ENCODE data around the gene TCTN2.
A peak's percentile ranks its signal among the peaks of the same experiment; 100 is the strongest.

The TCTN2 gene

DNA sequence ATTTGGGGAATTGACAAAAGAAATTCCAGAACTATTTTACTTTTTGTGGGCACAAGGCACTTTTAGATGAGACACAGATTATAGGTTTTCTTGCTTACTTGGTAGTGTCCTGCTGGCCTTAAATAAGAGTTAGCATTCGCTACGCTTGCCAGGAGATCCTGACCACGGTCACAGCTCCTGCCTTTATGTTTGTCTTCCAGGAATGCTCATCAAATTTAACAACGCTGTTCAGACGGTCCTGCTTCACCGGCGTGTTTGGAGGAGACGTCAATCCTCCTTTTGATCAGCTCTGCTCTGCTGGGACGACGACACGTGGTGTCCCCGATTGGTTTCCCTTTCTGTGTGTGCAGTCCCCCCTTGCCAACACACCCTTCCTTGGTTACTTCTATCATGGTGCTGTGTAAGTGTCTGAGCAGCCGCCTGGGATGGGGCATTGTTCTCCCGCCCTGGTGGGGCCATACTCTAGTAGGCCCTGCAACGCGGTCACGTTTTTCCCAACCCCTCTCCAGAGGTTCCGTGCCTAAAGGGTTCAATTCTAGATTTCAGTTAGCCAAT lies 15.8 kb downstream of the TCTN2 start:
- no peak for DNase-seq

DNA sequence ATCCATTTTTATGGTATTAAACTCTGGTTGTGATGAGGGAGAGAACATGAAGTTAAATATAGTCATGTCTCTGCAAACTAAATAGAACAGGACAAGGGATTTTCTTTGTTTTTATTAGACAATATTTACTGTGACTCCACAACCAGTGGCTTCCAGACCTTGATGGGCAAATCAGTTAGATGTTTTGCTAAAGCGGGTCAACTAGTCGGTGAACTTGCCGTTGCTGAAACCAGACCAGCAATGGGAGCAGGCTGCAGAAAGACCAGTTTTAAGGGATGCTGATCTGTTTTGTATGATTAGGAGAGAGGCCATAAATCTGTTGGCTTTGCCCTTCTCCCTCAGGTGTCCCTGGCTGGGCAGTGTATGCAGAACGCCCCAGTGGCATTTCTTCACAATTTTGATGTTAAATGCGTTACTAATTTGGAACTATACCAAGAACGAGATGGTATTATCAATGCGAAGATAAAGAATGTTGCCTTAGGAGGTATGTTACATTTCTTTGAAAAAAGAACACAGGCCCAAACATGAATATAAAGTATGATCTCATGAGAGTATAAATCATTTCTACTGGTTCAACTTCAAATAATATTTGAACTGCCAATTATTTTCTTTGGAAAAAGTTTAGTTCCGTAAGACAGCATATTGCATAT lies 19.4 kb downstream of the TCTN2 start:
- DNase-seq = no peak

DNA sequence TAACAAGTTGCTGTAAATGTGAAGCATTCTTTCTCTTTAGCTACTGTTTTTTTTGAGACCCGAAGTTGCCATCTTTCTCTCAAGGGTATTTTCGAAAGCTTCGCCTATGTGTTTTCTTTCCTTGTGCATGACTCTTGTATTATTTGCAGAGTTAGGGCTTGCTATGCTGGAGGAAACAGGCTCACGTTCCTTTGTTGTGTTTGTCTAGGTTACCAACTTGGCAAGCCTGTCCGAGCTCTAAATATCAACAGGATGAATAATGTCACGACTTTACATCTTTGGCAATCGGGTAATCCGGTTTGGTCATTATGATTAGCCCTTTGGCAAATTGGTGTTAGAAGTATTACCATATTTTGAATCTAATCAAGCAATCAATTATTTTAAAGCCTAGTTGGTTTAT lies 25.3 kb downstream of the TCTN2 start:
- DNase-seq = no peak

DNA sequence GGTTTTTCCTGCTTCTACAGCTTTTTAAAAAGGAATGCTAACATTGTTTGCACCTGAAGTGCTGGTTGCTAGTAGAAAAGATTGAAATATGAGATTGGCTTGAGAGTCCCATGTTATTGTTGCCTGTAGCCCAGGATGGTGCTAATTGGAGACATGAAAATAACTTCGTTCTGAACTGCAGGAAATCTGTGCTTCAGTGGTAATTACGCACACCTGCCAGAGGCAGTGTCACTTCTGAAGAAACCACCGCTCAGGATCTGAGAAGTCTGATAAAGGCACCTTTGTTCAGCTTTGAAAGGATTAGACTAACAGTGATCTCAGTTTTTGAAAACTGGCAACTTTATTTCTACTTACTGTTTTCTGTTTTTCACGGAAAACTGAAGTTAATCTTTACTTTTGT lies 25.7 kb downstream of the TCTN2 start:
- DNase-seq = no peak

- DNase-seq = no peak
These were observed 35.0 kb downstream of the TCTN2 start for GRCh38 chr12:123705935-123706334.

- DNase-seq = no peak
These were observed 36.6 kb downstream of the TCTN2 start for GRCh38 chr12:123707466-123707865.

GRCh38 chr12:123712780-123713319 lies 41.9 kb downstream of the TCTN2 start:
- DNase-seq = peak; percentile 8 to 18 (median 15)

- DNase-seq = peak in 3 of 4 experiments; percentile 4 to 17 (median 10)
These were observed 42.5 kb downstream of the TCTN2 start for GRCh38 chr12:123713398-123713797.

- peak in 3 of 4 experiments; percentile 6 to 19 (median 13) for DNase-seq
These were observed 43.1 kb downstream of the TCTN2 start for GRCh38 chr12:123713823-123714585.

- no peak for DNase-seq
These were observed 44.3 kb downstream of the TCTN2 start for GRCh38 chr12:123715195-123715594.

DNA sequence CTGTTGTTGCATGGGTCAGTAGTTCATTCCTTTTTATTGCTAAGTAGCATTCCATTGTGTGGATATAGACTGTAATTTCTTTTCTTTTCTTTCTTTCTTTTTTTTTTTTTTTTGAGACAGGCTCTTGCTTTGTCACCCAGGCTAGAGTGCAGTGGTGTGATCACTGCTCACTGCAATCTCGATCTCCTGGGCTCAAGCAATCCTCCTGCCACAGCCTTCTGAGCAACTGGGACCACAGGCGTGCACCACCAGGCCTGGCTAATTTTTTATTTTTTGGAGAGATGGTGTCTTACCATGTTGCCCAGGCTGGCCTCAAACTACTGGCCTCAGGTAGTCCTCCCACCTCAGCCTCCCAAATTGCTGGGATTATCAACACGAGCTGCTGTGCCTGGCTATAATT lies 46.4 kb downstream of the TCTN2 start:
- DNase-seq = no peak

GRCh38 chr12:123720141-123720814 lies 49.4 kb downstream of the TCTN2 start:
- no peak for DNase-seq

GRCh38 chr12:123721245-123721644 lies 50.3 kb downstream of the TCTN2 start:
- no peak for DNase-seq

- peak in 1 of 4 experiments; percentile 8 for DNase-seq
These were observed 52.1 kb downstream of the TCTN2 start for GRCh38 chr12:123723011-123723410.

- DNase-seq = no peak
These were observed 52.9 kb downstream of the TCTN2 start for GRCh38 chr12:123723765-123724164.

GRCh38 chr12:123726244-123726643 lies 55.3 kb downstream of the TCTN2 start:
- no peak for DNase-seq

DNA sequence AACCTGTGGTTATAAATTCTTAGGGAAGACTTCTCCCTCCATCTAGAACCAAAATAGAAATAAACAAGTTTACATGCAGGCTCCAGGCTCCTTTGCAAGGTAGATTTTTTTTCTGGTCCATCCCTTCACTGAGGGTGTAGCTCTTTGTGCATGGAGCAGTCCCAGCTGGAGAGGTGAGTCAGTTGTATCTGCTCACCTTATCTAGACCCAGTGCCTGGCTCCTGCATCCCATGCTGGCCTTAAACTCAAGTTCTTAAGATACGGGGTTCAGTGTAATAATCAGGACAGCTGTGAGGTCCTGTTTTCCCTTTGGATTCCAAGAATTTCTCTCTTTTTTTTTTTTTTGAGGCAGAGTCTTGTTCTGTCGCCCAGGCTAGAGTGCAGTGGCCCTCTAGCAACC lies 56.0 kb downstream of the TCTN2 start:
- no peak for DNase-seq

DNA sequence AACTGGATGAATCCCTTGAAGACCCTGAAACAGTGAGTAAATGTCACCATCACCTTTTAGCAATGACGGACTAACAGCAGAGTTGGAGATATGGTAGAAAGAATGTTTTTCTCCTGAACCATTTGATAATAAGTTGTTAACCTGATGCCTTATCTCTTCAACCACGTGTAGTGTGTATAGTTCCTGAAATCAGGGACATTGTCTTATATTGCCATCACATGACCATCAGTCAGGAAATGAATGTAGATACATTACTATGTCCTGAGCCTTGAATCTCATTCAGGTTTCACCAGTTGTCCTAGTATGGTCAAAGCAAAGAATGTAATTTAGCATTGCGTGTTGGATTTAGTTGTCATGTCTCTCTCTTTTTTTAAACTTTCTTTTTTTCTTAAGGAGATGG lies 57.0 kb downstream of the TCTN2 start:
- DNase-seq = no peak

GRCh38 chr12:123731596-123731995 lies 60.7 kb downstream of the TCTN2 start:
- DNase-seq = no peak

DNA sequence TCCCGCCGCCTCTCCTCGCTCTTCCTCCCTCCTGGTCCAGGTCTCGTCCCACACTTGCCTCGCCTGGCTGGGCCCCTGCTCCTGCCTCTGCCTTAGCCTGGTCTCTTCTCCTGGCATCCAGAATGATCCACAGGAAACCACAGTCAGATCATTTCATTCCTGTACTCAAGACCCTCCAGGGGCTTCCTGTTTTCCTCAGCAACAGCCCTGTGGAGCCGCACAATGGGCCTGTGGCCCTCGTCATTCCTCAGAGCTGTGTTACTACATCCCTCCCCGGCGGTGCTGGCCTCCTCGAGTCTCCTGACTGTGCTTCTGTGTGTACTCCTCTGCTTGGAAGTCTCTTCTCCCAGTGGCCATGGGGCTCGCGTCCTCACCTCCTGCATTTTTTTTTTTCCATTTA lies 61.3 kb downstream of the TCTN2 start:
- DNase-seq = no peak

GRCh38 chr12:123733229-123733628 lies 62.3 kb downstream of the TCTN2 start:
- DNase-seq = no peak

DNA sequence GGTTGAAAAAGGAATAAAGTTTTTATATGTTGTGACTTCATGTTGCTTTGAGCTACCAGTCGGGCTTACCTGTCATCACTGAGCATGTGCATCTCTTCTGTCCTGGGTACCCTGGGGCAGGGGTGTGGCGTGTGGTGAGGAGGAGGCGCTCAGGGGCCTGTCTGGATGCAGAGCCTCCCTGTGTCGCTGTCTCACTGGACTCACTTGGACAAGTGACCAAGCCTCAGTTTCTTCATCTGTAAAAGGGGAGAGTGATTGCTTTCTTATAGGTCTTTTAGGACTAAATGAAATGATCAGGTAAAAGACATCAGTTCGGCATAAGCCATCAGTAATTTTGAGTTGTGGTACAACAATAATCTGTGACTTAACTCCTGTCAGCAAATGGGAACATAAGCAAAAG lies 63.4 kb downstream of the TCTN2 start:
- DNase-seq = no peak

DNA sequence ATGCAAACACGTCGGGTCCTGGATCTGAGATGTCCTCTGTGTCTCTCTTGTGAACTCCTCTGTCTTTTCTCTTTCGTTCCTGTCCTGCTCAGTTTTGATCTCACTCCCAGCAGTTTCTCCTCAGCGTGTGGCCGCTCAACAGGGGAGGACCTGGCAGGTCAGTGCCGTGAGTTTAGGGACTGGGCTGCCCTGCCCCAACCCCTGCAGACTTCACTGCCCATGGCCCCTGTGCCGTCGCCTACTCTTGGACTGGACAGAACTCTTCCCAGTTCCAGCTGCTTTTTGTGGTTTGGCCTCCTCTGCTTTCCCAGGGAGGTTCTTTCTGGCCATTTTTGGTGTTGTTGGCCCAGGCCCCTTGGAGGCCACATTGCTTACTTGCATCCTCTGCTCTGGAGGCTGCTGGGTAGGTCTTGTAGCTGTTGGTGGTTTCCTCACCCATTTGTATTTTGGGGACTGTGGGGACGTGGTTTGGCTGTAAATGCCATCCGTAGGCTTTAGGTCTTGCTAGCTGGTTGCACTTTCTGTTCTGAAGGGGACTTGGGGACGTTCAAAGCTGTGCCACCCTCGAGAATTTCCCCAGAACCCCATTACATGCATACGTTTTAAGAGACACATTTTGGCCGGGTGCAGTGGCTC lies 71.1 kb downstream of the TCTN2 start:
- DNase-seq = no peak
